GM12878 (cell line): ENCODE data around the gene CDK5RAP3.

ENCODE experiments used
- ATF3 ChIP-seq: IDR thresholded peaks from 2 replicates; pipeline ENCODE4 v1.6.1; 2011; ENCODE audit warnings: low read depth, mild to moderate bottlenecking, low read length, moderate library complexity, borderline replicate concordance; ENCODE audit errors: extremely low read depth
- CREM ChIP-seq: IDR thresholded peaks from 2 replicates; pipeline ENCODE4 v1.6.1; 2014; ENCODE audit warnings: antibody characterized with exemption, low read depth
- CTCF ChIP-seq, 3 experiments: IDR thresholded peaks in 2 of 3; conservative IDR thresholded peaks in 1 of 3; 2 replicates each; pipeline ENCODE4 v1.5.1; 2011; ENCODE audit warnings: low read depth in 3 of 3, low read length in 3 of 3, mild to moderate bottlenecking in 3 of 3, control low read depth in 2 of 3, moderate library complexity in 2 of 3, inconsistent platforms in 1 of 3, mixed read lengths in 1 of 3; ENCODE audit not compliant: control insufficient read depth in 2 of 3, insufficient read depth in 1 of 3; ENCODE audit errors: extremely low read depth in 1 of 3
- EZH2 ChIP-seq: IDR thresholded peaks from 2 replicates; pipeline ENCODE4 v1.6.1; 2012; ENCODE audit warnings: low read depth, mild to moderate bottlenecking, control low read depth, inconsistent platforms, low read length, borderline replicate concordance; ENCODE audit not compliant: control insufficient read depth
- FOXM1 ChIP-seq: IDR thresholded peaks from 2 replicates; pipeline ENCODE4 v1.6.1; 2012; ENCODE audit warnings: low read depth, mild to moderate bottlenecking, inconsistent platforms, low read length, moderate library complexity
- IKZF1 ChIP-seq: fragments of 450-650 bp; conservative IDR thresholded peaks from 2 replicates; pipeline ENCODE4 v1.6.1; 2017; ENCODE audit warnings: antibody characterized with exemption, mild to moderate bottlenecking
- MAX ChIP-seq: IDR thresholded peaks from 2 replicates; pipeline ENCODE4 v1.6.1; 2012; ENCODE audit warnings: low read depth, low read length, improper control_type of control experiment
- MLLT1 ChIP-seq: fragments of 450-650 bp; IDR thresholded peaks from 2 replicates; pipeline ENCODE4 v1.6.1; 2016; ENCODE audit warnings: mild to moderate bottlenecking
- MXI1 ChIP-seq: fragments of 150-350 bp; IDR thresholded peaks from 2 replicates; pipeline ENCODE4 v1.6.1; 2011; ENCODE audit warnings: low read depth, mild to moderate bottlenecking, inconsistent platforms, low read length, improper control_type of control experiment
- POLR2A ChIP-seq: IDR thresholded peaks from 2 replicates; pipeline ENCODE4 v1.6.1; 2011; ENCODE audit warnings: low read depth, mild to moderate bottlenecking, low read length
- SP1 ChIP-seq: IDR thresholded peaks from one replicate; pipeline ENCODE4 v1.6.1; 2011; ENCODE audit warnings: low read depth, low read length
- SUPT20H ChIP-seq: IDR thresholded peaks from 2 replicates; pipeline ENCODE4 v1.6.1; 2011; ENCODE audit warnings: low read depth, mild to moderate bottlenecking, low read length, moderate library complexity, borderline replicate concordance; ENCODE audit not compliant: control insufficient read depth
- USF2 ChIP-seq: IDR thresholded peaks from 2 replicates; pipeline ENCODE4 v1.6.1; 2011; ENCODE audit warnings: low read depth, low read length, improper control_type of control experiment, borderline replicate concordance
- ZSCAN29 ChIP-seq: fragments of 450-650 bp; IDR thresholded peaks from 2 replicates; pipeline ENCODE4 v1.6.1; 2017; ENCODE audit warnings: mild to moderate bottlenecking, moderate library complexity

- TF ChIP-seq MXI1 (no peak), ATF3 (no peak), CTCF (IDR thresholded peaks at IDR 0.05 in 2 of 3, conservative IDR thresholded peaks at IDR 0.05 in 1 of 3; ENCODE audit: control insufficient read depth in 2 of 3, extremely low read depth in 1 of 3, insufficient read depth in 1 of 3, low read depth in 3 of 3, low read length in 3 of 3) (no peak), MAX (no peak), POLR2A (no peak), SP1 (no peak), FOXM1 (no peak), ZSCAN29 (no peak), EZH2 (no peak), CREM (no peak), SUPT20H (no peak), USF2 (no peak), MLLT1 (no peak), IKZF1 (no peak)
Measured at GRCh38 chr17:47957591-47958490, 13.1 kb upstream of the CDK5RAP3 start, which contains the start of gene PRR15L.
